Mesendoderm (in vitro differentiated cells): ENCODE data around the gene LCN2.

ENCODE experiments used
- DNase-seq: peaks from one replicate; pipeline ENCODE4 v3.0.0; 2013
- H2AK5ac ChIP-seq: 2 replicates; pipeline ENCODE4 v1.6.1; 2013; ENCODE audit warnings: low read length, inconsistent platforms
- H2BK120ac ChIP-seq: 2 replicates; pipeline ENCODE4 v1.6.1; 2013; ENCODE audit warnings: low read depth, mild to moderate bottlenecking, low read length, moderate library complexity, mixed read lengths
- H2BK15ac ChIP-seq: replicated peaks from 2 replicates; pipeline ENCODE4 v1.6.1; 2013; ENCODE audit warnings: low read depth, mild to moderate bottlenecking, moderate library complexity
- H2BK5ac ChIP-seq: 2 replicates; pipeline ENCODE4 v1.6.1; 2013; ENCODE audit warnings: low read length, inconsistent platforms
- H3K18ac ChIP-seq: 2 replicates; pipeline ENCODE4 v1.6.1; 2013; ENCODE audit warnings: mild to moderate bottlenecking, low read length, mixed read lengths
- H3K23ac ChIP-seq: one replicate; pipeline ENCODE4 v1.6.1; 2013; ENCODE audit warnings: low read length
- H3K27ac ChIP-seq: 2 replicates; pipeline ENCODE4 v1.5.1; 2013; ENCODE audit warnings: low read depth, mild to moderate bottlenecking, inconsistent platforms, low read length, moderate library complexity
- H3K27me3 ChIP-seq: 2 replicates; pipeline ENCODE4 v1.6.1; 2013; ENCODE audit warnings: low read length, control low read depth, mild to moderate bottlenecking, inconsistent platforms; ENCODE audit not compliant: insufficient read depth, poor library complexity
- H3K36me3 ChIP-seq: 2 replicates; pipeline ENCODE4 v1.6.1; 2013; ENCODE audit warnings: low read length, inconsistent platforms; ENCODE audit not compliant: control insufficient read depth, insufficient read depth
- H3K4ac ChIP-seq: one replicate; pipeline ENCODE4 v1.6.1; 2013; ENCODE audit warnings: low read depth, mild to moderate bottlenecking, low read length, moderate library complexity
- H3K4me1 ChIP-seq: 2 replicates; pipeline ENCODE4 v1.6.1; 2013; ENCODE audit warnings: low read depth, low read length, inconsistent platforms; ENCODE audit not compliant: control insufficient read depth
- H3K4me2 ChIP-seq: 2 replicates; pipeline ENCODE4 v1.6.1; 2013; ENCODE audit warnings: low read length
- H3K4me3 ChIP-seq: 2 replicates; pipeline ENCODE4 v1.5.1; 2013; ENCODE audit warnings: mild to moderate bottlenecking, low read length
- H3K56ac ChIP-seq: one replicate; pipeline ENCODE4 v1.6.1; 2013; ENCODE audit warnings: low read length
- H3K79me1 ChIP-seq: 2 replicates; pipeline ENCODE4 v1.6.1; 2013; ENCODE audit warnings: low read length, inconsistent platforms
- H3K79me2 ChIP-seq: 2 replicates; pipeline ENCODE4 v1.6.1; 2013; ENCODE audit warnings: mild to moderate bottlenecking, low read length; ENCODE audit not compliant: control insufficient read depth, insufficient read depth
- H3K9ac ChIP-seq: 2 replicates; pipeline ENCODE4 v1.6.1; 2013; ENCODE audit warnings: low read length, inconsistent platforms
- H4K5ac ChIP-seq: one replicate; pipeline ENCODE4 v1.6.1; 2013; ENCODE audit warnings: low read length
- H4K8ac ChIP-seq: one replicate; pipeline ENCODE4 v1.6.1; 2013; ENCODE audit warnings: low read depth, mild to moderate bottlenecking, control low read depth, low read length, moderate library complexity
- WGBS: extraction: QIAGEN DNeasy Blood & Tissue Kit; methylation state at CpG from one replicate; pipeline ENCODE4 v1.1.7; 2013; ENCODE audit warnings: low lambda C conversion rate, missing lambda C conversion rate; ENCODE audit not compliant: insufficient coverage; ENCODE audit errors: extremely low coverage; 5-methylcytosine and 5-hydroxymethylcytosine counted together

LCN2 gene

GRCh38 chr9:128121466-128121810 lies 27.8 kb upstream of the LCN2 start:
- no peak overlapping the region for H3K18ac ChIP-seq
- H3K4ac ChIP-seq: no peak overlapping the region
- H2AK5ac ChIP-seq: no peak overlapping the region
- no peaks in the 10 kb centered on the region for H3K36me3 ChIP-seq
- no peak overlapping the region for H2BK120ac ChIP-seq
- H3K56ac ChIP-seq: no peak overlapping the region
- no peak for DNase-seq
- H4K5ac ChIP-seq: no peak overlapping the region
- no peak overlapping the region for H3K9ac ChIP-seq
- H3K27ac ChIP-seq: no peak overlapping the region
- H3K27me3 ChIP-seq: no peaks in the 10 kb centered on the region
- H4K8ac ChIP-seq: no peak overlapping the region
- peaks cover 3% of the 10 kb centered on the region for H3K4me1 ChIP-seq
- WGBS: no CpG with 5 or more reads among the region's 5 CpGs
- peaks cover 9% of the 10 kb centered on the region for H3K79me2 ChIP-seq
- no peak overlapping the region for H2BK5ac ChIP-seq
- H3K4me2 ChIP-seq: no peak overlapping the region
- no peak overlapping the region for H2BK15ac ChIP-seq
- H3K23ac ChIP-seq: no peak overlapping the region
- peaks cover 10% of the 10 kb centered on the region for H3K79me1 ChIP-seq
- H3K4me3 ChIP-seq: no peak overlapping the region

GRCh38 chr9:128121924-128122808 lies 27.1 kb upstream of the LCN2 start:
- WGBS: no CpG with 5 or more reads among the region's 27 CpGs

GRCh38 chr9:128122809-128123175 lies 26.5 kb upstream of the LCN2 start:
- H4K5ac ChIP-seq: no peak overlapping the region
- no peak for DNase-seq
- H2BK120ac ChIP-seq: no peak overlapping the region
- H3K27ac ChIP-seq: no peak overlapping the region
- H3K23ac ChIP-seq: no peak overlapping the region
- no peak overlapping the region for H3K4me3 ChIP-seq
- no peak overlapping the region for H3K9ac ChIP-seq
- no peaks in the 10 kb centered on the region for H3K36me3 ChIP-seq
- H4K8ac ChIP-seq: no peak overlapping the region
- no peak overlapping the region for H3K4me2 ChIP-seq
- no peak overlapping the region for H2AK5ac ChIP-seq
- peaks cover 16% of the 10 kb centered on the region for H3K79me2 ChIP-seq
- no CpG with 5 or more reads among the region's 24 CpGs for WGBS
- H3K56ac ChIP-seq: no peak overlapping the region
- no peak overlapping the region for H2BK5ac ChIP-seq
- peaks cover 10% of the 10 kb centered on the region for H3K79me1 ChIP-seq
- no peak overlapping the region for H3K18ac ChIP-seq
- H3K27me3 ChIP-seq: no peaks in the 10 kb centered on the region
- H2BK15ac ChIP-seq: no peak overlapping the region
- H3K4ac ChIP-seq: no peak overlapping the region
- peaks cover 3% of the 10 kb centered on the region for H3K4me1 ChIP-seq

More at GRCh38 chr9:128121924-128122808, 27.1 kb upstream of the LCN2 start:
- no peak overlapping the region for H2BK15ac ChIP-seq
- no peak overlapping the region for H3K27ac ChIP-seq
- H3K79me1 ChIP-seq: peaks cover 10% of the 10 kb centered on the region
- H3K36me3 ChIP-seq: no peaks in the 10 kb centered on the region
- no peak overlapping the region for H4K5ac ChIP-seq
- no peak overlapping the region for H3K4me3 ChIP-seq
- no peak overlapping the region for H4K8ac ChIP-seq
- H3K56ac ChIP-seq: no peak overlapping the region
- H3K4me1 ChIP-seq: peaks cover 3% of the 10 kb centered on the region
- no peak overlapping the region for H3K4ac ChIP-seq
- no peak overlapping the region for H3K9ac ChIP-seq
- no peak for DNase-seq
- no peak overlapping the region for H2BK5ac ChIP-seq
- no peaks in the 10 kb centered on the region for H3K27me3 ChIP-seq
- no peak overlapping the region for H3K23ac ChIP-seq
- no peak overlapping the region for H2BK120ac ChIP-seq
- H3K79me2 ChIP-seq: peaks cover 13% of the 10 kb centered on the region
- no peak overlapping the region for H3K4me2 ChIP-seq
- no peak overlapping the region for H3K18ac ChIP-seq
- no peak overlapping the region for H2AK5ac ChIP-seq

- Histone ChIP-seq H3K4ac (no peak overlapping the region), H4K8ac (no peak overlapping the region), H2BK15ac (no peak overlapping the region), H3K27ac (no peak overlapping the region), H3K79me2 (peaks cover 16% of the 10 kb centered on the region), H2BK5ac (no peak overlapping the region), H3K18ac (no peak overlapping the region), H3K56ac (no peak overlapping the region), H2AK5ac (no peak overlapping the region), H3K23ac (no peak overlapping the region), H3K4me3 (no peak overlapping the region), H3K4me2 (no peak overlapping the region), H3K4me1 (no peaks in the 10 kb centered on the region), H3K79me1 (peaks cover 10% of the 10 kb centered on the region), H2BK120ac (no peak overlapping the region), H3K9ac (no peak overlapping the region), H3K36me3 (no peaks in the 10 kb centered on the region), H4K5ac (no peak overlapping the region), H3K27me3 (no peaks in the 10 kb centered on the region)
- no peak for DNase-seq
- WGBS: no CpG with 5 or more reads among the region's 21 CpGs
Measured at GRCh38 chr9:128123451-128124080, 25.7 kb upstream of the LCN2 start.

- DNase-seq: no peak
- no peak overlapping the region for H3K27ac ChIP-seq
- no peak overlapping the region for H3K23ac ChIP-seq
- H3K36me3 ChIP-seq: no peaks in the 10 kb centered on the region
- no peak overlapping the region for H2BK15ac ChIP-seq
- no peak overlapping the region for H3K18ac ChIP-seq
- H4K8ac ChIP-seq: no peak overlapping the region
- H3K79me1 ChIP-seq: peaks cover 10% of the 10 kb centered on the region
- H3K9ac ChIP-seq: no peak overlapping the region
- H3K4me3 ChIP-seq: no peak overlapping the region
- no peak overlapping the region for H4K5ac ChIP-seq
- no peak overlapping the region for H3K4me2 ChIP-seq
- no CpG with 5 or more reads among the region's 8 CpGs for WGBS
- no peak overlapping the region for H3K56ac ChIP-seq
- H2BK120ac ChIP-seq: no peak overlapping the region
- no peak overlapping the region for H2BK5ac ChIP-seq
- H3K4ac ChIP-seq: no peak overlapping the region
- H3K79me2 ChIP-seq: peaks cover 16% of the 10 kb centered on the region
- no peaks in the 10 kb centered on the region for H3K4me1 ChIP-seq
- no peak overlapping the region for H2AK5ac ChIP-seq
- H3K27me3 ChIP-seq: no peaks in the 10 kb centered on the region
Measured at GRCh38 chr9:128124451-128124850, 24.8 kb upstream of the LCN2 start.
